Nephron (organoid): Measurements from ENCODE around the gene TPSAB1.
"Not testable (repeated sequence)": the region's sequence is repeated elsewhere in the genome, so short reads cannot be mapped to it uniquely, and the experiment has no call there.

ENCODE experiments used
- H3K27ac Mint-ChIP-seq, 3 experiments: 2 replicates each; pipeline ENCODE4 v1.8.0; 2020; ENCODE audit warnings: mixed read lengths in 3 of 3, mild to moderate bottlenecking in 2 of 3, moderate library complexity in 1 of 3
- H3K27me3 Mint-ChIP-seq: 2 replicates; pipeline ENCODE4 v1.8.0; 2021; ENCODE audit warnings: low read depth, mild to moderate bottlenecking, moderate library complexity, mixed read lengths
- H3K36me3 Mint-ChIP-seq: 2 replicates; pipeline ENCODE4 v1.8.0; 2020; ENCODE audit warnings: low read depth, mixed read lengths
- H3K4me1 Mint-ChIP-seq: 2 replicates; pipeline ENCODE4 v1.8.0; 2020; ENCODE audit warnings: mixed read lengths
- H3K4me3 Mint-ChIP-seq, 3 experiments: 2 replicates each; pipeline ENCODE4 v1.8.0; 2020; ENCODE audit warnings: mild to moderate bottlenecking in 3 of 3, mixed read lengths in 3 of 3, moderate library complexity in 2 of 3
- H3K9me3 Mint-ChIP-seq: 2 replicates; pipeline ENCODE4 v1.8.0; 2020; ENCODE audit warnings: mixed read lengths
- CTCF ChIP-seq, 3 experiments: fragments of 200-600 bp; sonication (generic); IDR thresholded peaks; one replicate each; pipeline ENCODE4 v1.5.0; 2021; ENCODE audit warnings: antibody characterized with exemption in 3 of 3; ENCODE audit not compliant: unreplicated experiment in 3 of 3

Gene TPSAB1

DNA sequence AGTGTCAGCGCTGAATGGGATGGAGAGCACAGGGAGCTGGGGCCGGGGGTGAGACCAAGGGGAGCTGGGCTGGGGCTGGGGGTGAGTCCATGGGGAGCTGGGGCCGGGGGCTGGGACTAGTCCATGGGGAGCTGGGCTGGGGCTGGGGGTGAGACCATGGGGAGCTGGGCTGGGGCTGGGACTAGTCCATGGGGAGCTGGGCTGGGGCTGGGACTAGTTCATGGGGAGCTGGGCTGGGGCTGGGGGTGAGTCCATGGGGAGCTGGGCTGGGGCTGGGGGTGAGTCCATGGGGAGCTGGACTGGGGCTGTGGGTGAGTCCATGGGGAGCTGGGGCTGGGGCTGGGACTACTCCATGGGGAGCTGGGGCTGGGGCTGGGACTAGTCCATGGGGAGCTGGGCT lies 14.3 kb downstream of the TPSAB1 start:
- H3K4me1 Mint-ChIP-seq, H3K4me3 Mint-ChIP-seq, H3K36me3 Mint-ChIP-seq, H3K9me3 Mint-ChIP-seq, H3K27ac Mint-ChIP-seq: not testable (repeated sequence)
- H3K27me3 Mint-ChIP-seq = peaks cover 21% of the 10 kb centered on the region

DNA sequence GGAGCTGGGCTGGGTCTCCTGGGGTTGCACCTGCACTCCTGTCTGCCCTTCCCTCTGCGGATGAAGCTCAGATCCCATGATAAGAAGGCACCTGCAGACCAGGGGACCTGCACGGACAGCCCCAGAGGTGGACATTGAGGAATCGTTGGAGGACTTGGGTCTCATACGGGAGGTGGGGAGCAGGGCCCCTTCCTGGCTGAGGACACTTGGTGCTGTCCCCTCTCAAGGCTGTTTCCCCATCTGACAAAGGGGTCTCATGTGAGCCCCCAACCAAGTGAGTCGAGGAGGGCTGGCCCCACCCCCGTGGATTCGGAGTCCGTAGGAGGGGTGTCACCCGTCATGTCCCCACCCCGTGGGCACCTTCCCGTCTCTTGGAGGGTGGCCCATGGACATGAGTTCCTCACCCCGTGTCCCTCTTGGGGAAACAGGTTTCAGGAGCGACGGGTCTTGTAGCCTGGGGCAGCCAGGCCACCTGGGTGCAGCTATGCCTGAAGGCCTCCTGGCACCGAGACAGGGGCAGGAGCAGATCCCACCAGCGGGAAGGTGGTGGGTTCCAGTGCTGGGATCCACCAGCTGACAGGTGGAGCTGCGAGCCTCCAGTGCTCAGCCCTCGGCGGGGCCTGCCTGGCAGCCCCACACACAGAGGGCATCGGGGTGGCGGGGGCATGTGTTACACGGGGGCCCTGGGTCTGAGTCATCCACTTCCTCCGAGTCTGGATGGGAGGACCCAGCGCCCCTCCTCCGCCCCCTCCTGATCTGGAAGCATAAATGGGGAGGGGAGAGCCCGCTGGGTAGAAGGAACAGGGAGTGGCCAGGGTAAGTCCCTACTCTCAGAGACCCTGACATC lies 15.0 kb downstream of the TPSAB1 start, which contains the start of gene TPSD1:
Gene TPSD1 (plus strand): TSS at position 794 of the 847 bp plus-strand sequence. CDS start 212 bp downstream, outside the sequence.
- H3K27me3 Mint-ChIP-seq = peaks cover 26% of the 10 kb centered on the region
- not testable (repeated sequence) for H3K36me3 Mint-ChIP-seq, H3K4me3 Mint-ChIP-seq, H3K4me1 Mint-ChIP-seq, H3K9me3 Mint-ChIP-seq, H3K27ac Mint-ChIP-seq

DNA sequence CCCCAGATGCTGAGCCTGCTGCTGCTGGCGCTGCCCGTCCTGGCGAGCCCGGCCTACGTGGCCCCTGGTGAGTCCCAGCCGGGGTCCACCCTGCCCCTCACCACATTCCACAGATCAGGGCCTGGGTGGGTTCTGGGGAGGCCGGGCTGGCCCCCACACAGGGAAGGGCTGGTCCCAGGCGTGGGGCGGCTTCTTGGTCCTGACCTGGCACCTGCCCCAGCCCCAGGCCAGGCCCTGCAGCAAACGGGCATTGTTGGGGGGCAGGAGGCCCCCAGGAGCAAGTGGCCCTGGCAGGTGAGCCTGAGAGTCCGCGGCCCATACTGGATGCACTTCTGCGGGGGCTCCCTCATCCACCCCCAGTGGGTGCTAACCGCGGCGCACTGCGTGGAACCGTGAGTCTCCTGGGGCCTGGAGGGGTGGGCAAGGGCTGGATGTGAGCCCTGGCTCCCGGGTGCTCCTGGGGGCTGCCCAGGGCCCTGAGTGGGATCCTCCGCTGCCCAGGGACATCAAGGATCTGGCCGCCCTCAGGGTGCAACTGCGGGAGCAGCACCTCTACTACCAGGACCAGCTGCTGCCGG lies 15.9 kb downstream of the TPSAB1 start:
- not testable (repeated sequence) for H3K27ac Mint-ChIP-seq

DNA sequence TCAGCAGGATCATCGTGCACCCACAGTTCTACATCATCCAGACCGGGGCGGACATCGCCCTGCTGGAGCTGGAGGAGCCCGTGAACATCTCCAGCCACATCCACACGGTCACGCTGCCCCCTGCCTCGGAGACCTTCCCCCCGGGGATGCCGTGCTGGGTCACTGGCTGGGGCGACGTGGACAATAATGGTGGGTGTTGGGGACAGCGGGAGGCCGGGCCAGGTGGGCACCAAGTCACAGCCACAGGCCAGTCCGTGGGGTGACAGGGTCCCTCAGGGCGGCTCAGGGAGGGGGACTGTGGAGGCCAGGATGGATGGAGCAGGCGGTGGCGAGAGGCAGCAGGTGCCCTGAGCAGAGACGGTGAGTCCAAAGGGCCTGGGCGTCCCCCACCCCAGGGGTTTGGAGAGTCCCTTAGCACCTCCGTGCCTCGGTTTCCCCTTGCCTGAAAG lies 16.4 kb downstream of the TPSAB1 start:
- Mint-ChIP-seq H3K9me3 (no peaks in the 10 kb centered on the region), H3K4me1 (no peaks in the 10 kb centered on the region), H3K4me3 (no peak overlapping the region), H3K27me3 (peaks cover 37% of the 10 kb centered on the region), H3K36me3 (no peaks in the 10 kb centered on the region), H3K27ac (no peak overlapping the region)
- no peak for TF ChIP-seq CTCF (IDR thresholded peaks at IDR 0.05; ENCODE audit: unreplicated experiment in 3 of 3)

More for the DNA sequence above, 15.9 kb downstream of the TPSAB1 start:
- H3K4me1 Mint-ChIP-seq, H3K4me3 Mint-ChIP-seq, H3K36me3 Mint-ChIP-seq, H3K9me3 Mint-ChIP-seq: not testable (repeated sequence)
- peaks cover 34% of the 10 kb centered on the region for H3K27me3 Mint-ChIP-seq

GRCh38 chr16:1257561-1258224 lies 17.2 kb downstream of the TPSAB1 start:
- H3K4me1 Mint-ChIP-seq = no peaks in the 10 kb centered on the region

DNA sequence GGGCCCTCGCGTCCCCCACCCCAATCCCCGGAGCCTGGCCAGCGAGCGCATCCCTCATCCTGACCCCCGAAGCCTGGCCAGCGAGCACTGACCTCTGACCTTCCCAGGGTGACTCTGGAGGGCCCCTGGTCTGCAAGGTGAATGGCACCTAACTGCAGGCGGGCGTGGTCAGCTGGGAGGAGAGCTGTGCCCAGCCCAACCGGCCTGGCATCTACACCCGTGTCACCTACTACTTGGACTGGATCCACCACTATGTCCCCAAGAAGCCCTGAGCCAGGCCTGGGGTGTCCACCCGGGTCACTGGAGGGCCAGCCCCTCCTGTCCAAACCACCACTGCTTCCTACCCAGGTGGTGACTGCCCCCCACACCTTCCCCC lies 17.7 kb downstream of the TPSAB1 start:
- no peak for TF ChIP-seq CTCF (IDR thresholded peaks at IDR 0.05; ENCODE audit: unreplicated experiment in 3 of 3)
- H3K9me3 Mint-ChIP-seq = no peaks in the 10 kb centered on the region
- H3K27me3 Mint-ChIP-seq = peaks cover 36% of the 10 kb centered on the region
- no peaks in the 10 kb centered on the region for H3K36me3 Mint-ChIP-seq
- no peak overlapping the region for H3K27ac Mint-ChIP-seq
- H3K4me3 Mint-ChIP-seq = no peak overlapping the region
- no peaks in the 10 kb centered on the region for H3K4me1 Mint-ChIP-seq

More at GRCh38 chr16:1257561-1258224, 17.2 kb downstream of the TPSAB1 start:
- Mint-ChIP-seq H3K36me3 (no peaks in the 10 kb centered on the region), H3K27me3 (peaks cover 41% of the 10 kb centered on the region), H3K4me3 (no peak overlapping the region), H3K27ac (no peak overlapping the region), H3K9me3 (no peaks in the 10 kb centered on the region)
- TF ChIP-seq CTCF (IDR thresholded peaks at IDR 0.05; ENCODE audit: unreplicated experiment in 3 of 3) = no peak

- Mint-ChIP-seq H3K36me3 (no peaks in the 10 kb centered on the region), H3K9me3 (no peaks in the 10 kb centered on the region), H3K27me3 (peaks cover 37% of the 10 kb centered on the region), H3K4me1 (peaks cover 1% of the 10 kb centered on the region), H3K27ac (peak overlapping the region in 2 of 3 experiments; percentile 31 to 60), H3K4me3 (peak overlapping the region; percentile 32 to 67 (median 61))
- no peak for TF ChIP-seq CTCF (IDR thresholded peaks at IDR 0.05; ENCODE audit: unreplicated experiment in 3 of 3)
Observed at GRCh38 chr16:1258906-1259759, 18.6 kb downstream of the TPSAB1 start.
